Lung microvascular endothelial cell (primary cell): ENCODE results near the gene ZNF582. TPM values are rescaled to one million over a fixed set of nuclear protein-coding genes. Genes with fewer than 3 reads are reported as not detected.
"Not testable (repeated sequence)": the region's sequence is repeated elsewhere in the genome, so short reads cannot be mapped to it uniquely, and the experiment has no call there.

Experiments
- DNase-seq, 2 donors: peaks; one replicate each; pipeline versions ENCODE4 v3.0.0 to v3.0.0-alpha.2; 2010; ENCODE audit warnings: low read depth in 2 of 2
- total RNA-seq: library from RNA; depleted of rRNA; stranded (reverse); fragments of >200 nt; gene quantifications from 2 replicates; pipeline ENCODE4 v1.2.1, GENCODE V29; 2014

The ZNF582 gene
- total RNA-seq, 1 donor from 2014 or later, result 4.0 TPM

- no peak for DNase-seq
Observed at GRCh38 chr19:56351208-56351607, 42.1 kb downstream of the ZNF582 start.

GRCh38 chr19:56350416-56351045, 42.8 kb downstream of the ZNF582 start:
- DNase-seq, result peak; percentile 53 to 68

GRCh38 chr19:56348289-56348877, 45.0 kb downstream of the ZNF582 start:
- peak; percentile 17 to 22 for DNase-seq

GRCh38 chr19:56347163-56347778, 46.1 kb downstream of the ZNF582 start:
- no peak for DNase-seq

GRCh38 chr19:56341948-56342347, 51.4 kb downstream of the ZNF582 start:
- no peak for DNase-seq

GRCh38 chr19:56339031-56339430, 54.3 kb downstream of the ZNF582 start:
- not testable (repeated sequence) for DNase-seq

- not testable (repeated sequence) for DNase-seq
Observed at GRCh38 chr19:56337077-56337476, 56.3 kb downstream of the ZNF582 start.

- not testable (repeated sequence) for DNase-seq
Observed at GRCh38 chr19:56335371-56335770, 58.0 kb downstream of the ZNF582 start.

GRCh38 chr19:56333506-56333905, 59.8 kb downstream of the ZNF582 start:
- peak; percentile 69 to 83 for DNase-seq

Other genes starting within 250 kb of the ZNF582 start
- gene GALP, start 217.5 kb downstream of the ZNF582 start, total RNA-seq, result not detected in 2 replicates
- not detected in 2 replicates for gene ZSCAN5B, start 195.8 kb downstream of the ZNF582 start, total RNA-seq
- not detected in 2 replicates for gene ZSCAN5C, start 191.3 kb downstream of the ZNF582 start, total RNA-seq
- gene EDDM13, start 120.8 kb downstream of the ZNF582 start, total RNA-seq, result 1.3 and 2.4 TPM in 2 replicates
- 4.1 and 7.1 TPM in 2 replicates for gene ZSCAN5A, start 78.7 kb downstream of the ZNF582 start, total RNA-seq
- 2.0 and 5.8 TPM in 2 replicates for gene ZNF583, start 10.8 kb upstream of the ZNF582 start, total RNA-seq
- 1.5 and 2.8 TPM in 2 replicates for gene ZNF667, start 83.8 kb upstream of the ZNF582 start, total RNA-seq
- 0.65 and 1.6 TPM in 2 replicates for gene ZNF471, start 114.3 kb upstream of the ZNF582 start, total RNA-seq
- 4.1 and 5.8 TPM in 2 replicates for gene ZFP28, start 145.4 kb upstream of the ZNF582 start, total RNA-seq
- gene ZNF470, start 173.9 kb upstream of the ZNF582 start, total RNA-seq, result 3.1 and 4.2 TPM in 2 replicates
- gene ZNF71, start 201.8 kb upstream of the ZNF582 start, total RNA-seq, result 9.2 and 10.1 TPM in 2 replicates
- gene SMIM17, start 249.6 kb upstream of the ZNF582 start, total RNA-seq, result 0.20 and 0.22 TPM in 2 replicates